GM19099 (cell line): Measurements from ENCODE around the gene TRIM28.
A peak's percentile ranks its signal among the peaks of the same experiment; 100 is the strongest.

Experiments used
- POLR2A ChIP-seq: IDR thresholded peaks from 3 replicates; pipeline ENCODE4 v1.6.1; 2011; ENCODE audit warnings: low read depth; ENCODE audit not compliant: insufficient read length; ENCODE audit errors: extremely low read depth

TRIM28 gene

DNA sequence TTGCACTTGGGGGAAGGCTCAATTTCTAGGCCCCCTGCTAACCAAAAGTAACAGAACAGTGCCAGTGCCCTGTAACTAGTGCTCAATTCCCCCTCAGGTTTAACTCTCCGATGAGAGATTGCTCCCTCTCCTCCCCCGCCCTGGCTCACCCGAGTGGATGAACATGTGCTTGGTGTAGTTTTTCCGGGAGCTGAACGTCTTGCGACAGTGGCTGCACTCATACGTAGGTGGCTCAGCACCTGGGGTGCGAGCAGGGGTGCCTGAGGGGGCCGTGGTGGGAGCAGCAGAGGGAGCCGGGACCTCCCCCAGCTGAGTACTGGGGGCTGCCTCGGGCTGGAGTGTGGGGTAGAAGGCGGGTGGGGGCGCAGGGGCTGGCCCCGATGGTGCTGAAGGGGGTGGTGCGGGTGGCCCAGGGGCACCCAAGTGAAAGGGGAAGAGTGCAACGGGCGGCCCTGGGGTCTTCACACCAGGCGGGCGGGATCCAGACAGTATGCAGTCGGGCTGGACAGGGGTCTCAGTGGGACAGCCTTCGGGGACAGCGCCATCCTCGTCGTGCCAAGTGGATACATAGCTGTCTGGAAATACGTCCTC is 27.5 kb upstream of the TRIM28 start:
- no peak for TF ChIP-seq POLR2A

- TF ChIP-seq POLR2A, result no peak
Measured at GRCh38 chr19:58516964-58517833, 26.7 kb upstream of the TRIM28 start.

- no peak for TF ChIP-seq POLR2A
Measured at GRCh38 chr19:58518256-58519086, 25.4 kb upstream of the TRIM28 start.

- no peak for TF ChIP-seq POLR2A
Measured at GRCh38 chr19:58519087-58519354, 24.8 kb upstream of the TRIM28 start.

DNA sequence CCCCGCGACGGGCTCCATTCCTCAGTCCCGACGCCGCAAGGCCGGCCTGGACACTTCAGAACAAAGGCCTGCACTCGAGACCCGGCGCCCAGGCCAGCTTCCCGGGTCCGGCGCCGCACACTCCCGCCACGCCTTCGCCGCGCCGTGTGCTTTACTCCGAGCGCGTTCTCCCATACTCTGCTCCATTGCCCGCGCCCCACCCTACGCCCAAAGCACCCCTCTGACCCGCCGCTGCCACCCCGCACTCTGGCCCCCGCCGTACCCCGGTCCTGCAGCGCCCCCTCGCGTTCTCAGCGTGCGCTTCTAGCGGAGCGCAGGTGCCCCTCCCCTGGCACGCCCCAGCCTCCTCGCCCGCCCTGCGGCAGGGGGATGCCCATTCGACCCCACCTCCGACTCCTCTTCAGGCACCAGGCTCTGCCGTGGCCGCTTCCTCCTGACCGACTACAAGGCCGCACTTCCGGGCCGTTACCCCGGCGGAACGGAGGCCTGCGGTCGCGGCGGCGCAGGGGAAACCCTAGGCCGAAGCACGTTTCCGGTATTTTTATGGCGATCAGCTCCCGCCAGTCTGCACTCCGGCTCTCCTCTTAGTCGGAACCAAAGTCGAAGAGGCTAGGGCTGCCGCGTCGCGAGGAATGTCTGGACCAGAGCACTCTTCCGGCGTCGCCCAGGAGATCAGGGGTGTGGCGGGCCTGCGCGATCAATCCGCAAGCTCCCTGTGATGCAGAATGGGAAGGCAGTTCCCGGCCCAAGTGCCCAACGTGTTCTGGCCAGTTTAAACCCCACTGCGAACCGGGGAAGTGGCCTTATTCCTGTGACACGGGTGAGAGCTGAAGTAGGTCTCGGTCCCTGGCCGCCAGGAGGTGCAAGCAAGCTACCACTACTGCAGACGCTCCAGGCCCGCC is 24.3 kb upstream of the TRIM28 start, which contains the start of gene ZBTB45:
ZBTB45 (minus strand) TSS at position 456 of the 902 bp plus-strand sequence. CDS start 2,137 bp downstream, outside the sequence.
- TF ChIP-seq POLR2A, result peak; percentile 83

DNA sequence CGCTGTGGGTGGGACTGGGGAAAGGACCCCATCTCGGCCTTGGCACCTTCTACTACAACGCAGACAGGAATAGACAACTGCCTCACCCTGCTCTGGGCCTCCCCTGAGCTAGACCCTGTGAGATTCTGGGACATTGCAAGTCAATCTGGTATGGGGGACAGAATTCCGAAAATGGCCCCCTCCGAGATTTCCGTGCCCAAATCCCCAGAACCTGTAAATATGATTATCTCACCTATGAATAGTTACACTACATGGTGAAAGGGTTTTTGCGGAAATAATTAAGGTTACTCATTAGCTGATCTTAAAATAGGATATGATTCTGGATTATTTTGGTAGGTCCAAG is 23.6 kb upstream of the TRIM28 start:
- no peak for TF ChIP-seq POLR2A

- no peak for TF ChIP-seq POLR2A
Measured at GRCh38 chr19:58521651-58522050, 22.2 kb upstream of the TRIM28 start.

- TF ChIP-seq POLR2A, result no peak
Measured at GRCh38 chr19:58522709-58523108, 21.2 kb upstream of the TRIM28 start.

GRCh38 chr19:58529405-58529804 is 14.5 kb upstream of the TRIM28 start:
- no peak for TF ChIP-seq POLR2A

- TF ChIP-seq POLR2A, result no peak
Measured at GRCh38 chr19:58531034-58531840, 12.6 kb upstream of the TRIM28 start.

- TF ChIP-seq POLR2A, result no peak
Measured at GRCh38 chr19:58535857-58536256, 8.0 kb upstream of the TRIM28 start.

GRCh38 chr19:58536852-58537798 is 6.7 kb upstream of the TRIM28 start:
- no peak for TF ChIP-seq POLR2A
